Amygdala (tissue), 56 donors: Measurements from ENCODE around the gene SEZ6.
A peak's percentile ranks its signal among the peaks of the same experiment; 100 is the strongest.
"Not testable (repeated sequence)": the region's sequence is repeated elsewhere in the genome, so short reads cannot be mapped to it uniquely, and the experiment has no call there.

Experiments used
- DNase-seq, 56 donors: peaks; one replicate each; lab custom pipeline; 2025; lab: John Stamatoyannopoulos, UW

The SEZ6 gene

GRCh38 chr17:28947639-28948038 is 58.2 kb downstream of the SEZ6 start:
- no peak for DNase-seq

DNA sequence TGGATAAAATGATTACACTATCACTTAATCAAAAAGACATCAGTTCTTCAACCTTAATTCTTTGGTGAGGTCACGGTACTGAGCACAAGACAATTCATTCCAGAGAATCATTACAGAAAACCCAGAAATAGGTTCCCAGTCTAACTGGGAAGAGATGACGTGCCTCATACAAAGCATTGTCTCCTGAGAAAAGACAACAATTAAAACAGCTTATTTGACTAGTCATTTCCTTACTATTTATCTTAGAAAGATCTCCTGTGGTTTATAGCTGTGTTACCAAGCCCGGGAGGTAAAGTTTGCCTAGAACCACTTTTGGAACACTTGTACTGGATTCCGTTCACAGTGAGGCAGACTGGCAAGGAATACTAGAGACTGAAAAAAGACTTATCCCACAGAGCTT is 59.6 kb downstream of the SEZ6 start:
- no peak for DNase-seq

- DNase-seq = peak in 4 of 56 donors; percentile 9 to 27 (median 19)
These were observed 60.7 kb downstream of the SEZ6 start for GRCh38 chr17:28944862-28945741.

GRCh38 chr17:28944343-28944742 is 61.5 kb downstream of the SEZ6 start:
- no peak for DNase-seq

DNA sequence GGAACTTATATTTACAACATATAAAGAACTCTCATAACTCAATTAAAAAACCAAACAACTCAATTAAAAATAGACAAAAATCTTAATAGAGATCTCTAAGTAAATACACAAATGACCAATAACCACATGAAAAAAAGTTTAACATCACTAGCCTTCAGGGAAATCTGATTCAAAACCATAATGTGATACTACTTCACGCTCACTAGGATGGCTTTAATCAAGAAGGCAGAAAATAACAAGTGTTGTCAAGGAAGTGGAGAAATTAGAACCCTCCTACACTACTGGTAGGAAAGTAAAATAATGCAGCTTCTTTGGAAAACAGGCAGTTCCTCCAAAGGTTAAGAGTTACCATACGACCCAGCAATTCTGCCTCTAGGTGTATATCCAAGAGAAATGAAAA is 62.9 kb downstream of the SEZ6 start:
- no peak for DNase-seq

DNA sequence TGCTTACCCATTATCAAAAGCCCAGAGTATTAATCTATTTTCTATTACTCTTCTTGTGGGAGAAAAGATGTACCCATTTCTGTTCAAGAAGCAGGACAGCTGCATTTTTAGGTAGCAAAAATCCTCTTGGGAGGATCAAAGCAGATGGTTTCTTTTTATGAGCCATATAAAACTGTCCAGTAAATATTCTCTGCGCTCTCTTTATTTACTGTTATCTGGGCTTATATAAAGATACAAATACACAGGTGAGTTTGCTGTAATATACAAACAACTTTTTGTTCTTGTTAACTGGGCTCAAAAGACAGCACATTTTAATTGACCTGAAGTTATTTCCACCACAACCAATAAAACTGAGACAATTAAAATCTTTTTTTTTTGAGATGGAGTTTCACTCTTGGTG is 64.6 kb downstream of the SEZ6 start:
- DNase-seq = no peak

GRCh38 chr17:28940675-28941074 is 65.2 kb downstream of the SEZ6 start:
- peak in 8 of 56 donors; percentile 17 to 40 (median 24) for DNase-seq

- no peak for DNase-seq
These were observed 65.7 kb downstream of the SEZ6 start for GRCh38 chr17:28940142-28940541.

DNA sequence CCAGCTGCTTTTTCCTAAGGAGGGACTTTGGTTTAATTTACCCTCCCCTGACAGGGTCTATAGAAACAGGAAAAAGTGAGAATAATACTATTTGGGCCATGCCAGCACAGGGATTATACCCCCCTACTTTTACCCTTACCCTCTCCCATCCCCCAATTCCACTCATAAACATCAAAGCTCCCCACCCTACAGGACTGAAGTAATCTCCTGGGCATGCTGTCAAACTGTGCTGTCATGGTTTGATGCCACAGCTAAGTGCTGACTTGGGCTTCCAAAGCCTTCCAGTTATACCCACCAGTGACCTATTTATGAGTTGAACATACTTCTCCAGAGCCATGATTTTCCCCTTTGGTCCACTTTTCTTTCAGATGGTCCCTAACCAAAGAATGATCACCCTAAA is 67.3 kb downstream of the SEZ6 start:
- peak in 16 of 56 donors; percentile 13 to 52 (median 30) for DNase-seq

GRCh38 chr17:28937044-28937729 is 68.6 kb downstream of the SEZ6 start:
- DNase-seq = peak in 31 of 56 donors; percentile 9 to 92 (median 37)

DNA sequence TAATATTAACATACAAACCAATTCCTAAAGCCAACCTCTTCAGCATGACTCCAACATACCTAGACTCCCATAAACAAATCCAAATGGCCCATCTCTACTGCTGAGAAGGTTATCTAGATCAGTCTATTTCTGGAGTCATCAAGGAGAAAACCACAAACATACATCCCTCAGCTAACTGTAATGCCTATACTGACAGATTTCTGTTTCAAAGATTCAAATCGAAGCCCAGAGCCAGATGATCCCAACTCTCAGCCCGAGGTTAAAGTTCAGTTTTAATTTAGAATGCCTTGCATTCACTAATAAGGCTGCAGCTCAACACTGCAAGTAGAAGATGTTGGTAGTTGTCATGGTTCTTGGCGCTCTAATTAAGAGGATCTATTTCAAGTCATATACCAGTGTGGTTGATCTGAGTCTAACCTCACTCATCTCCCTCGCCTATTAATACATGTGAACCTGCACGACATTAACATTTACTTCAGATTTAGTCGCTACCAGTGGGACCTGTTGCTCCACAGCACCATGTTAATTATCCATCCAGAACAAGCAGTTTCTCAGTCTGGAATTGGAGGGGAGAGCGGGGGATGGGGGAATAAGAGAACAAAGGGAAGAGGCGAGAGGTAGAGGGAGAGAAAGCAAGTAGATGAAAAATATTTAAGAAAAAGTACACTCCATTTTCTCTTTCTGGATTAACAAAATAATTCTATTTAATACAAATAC is 69.9 kb downstream of the SEZ6 start:
- no peak for DNase-seq

GRCh38 chr17:28934508-28934907 is 71.3 kb downstream of the SEZ6 start:
- not testable (repeated sequence) for DNase-seq

DNA sequence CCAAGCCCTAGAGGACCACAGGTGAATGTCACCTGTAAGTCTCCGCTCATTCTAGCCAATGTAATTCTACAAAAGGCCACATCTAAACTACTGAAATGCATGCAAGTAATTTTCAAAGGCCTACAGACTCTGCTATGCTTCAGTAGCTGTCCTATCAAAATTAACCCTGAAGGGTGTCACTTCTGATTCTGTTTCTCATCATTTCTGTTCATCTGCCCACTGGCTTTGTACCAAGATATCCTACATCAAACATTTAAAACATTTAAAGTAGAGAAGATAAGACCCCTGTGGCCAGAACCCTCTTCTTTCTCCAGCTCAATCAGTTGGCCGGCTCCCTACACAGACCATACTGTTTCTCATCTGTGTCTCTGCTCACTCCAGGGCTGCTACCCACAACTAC is 76.0 kb downstream of the SEZ6 start:
- no peak for DNase-seq

GRCh38 chr17:28928061-28928460 is 77.8 kb downstream of the SEZ6 start:
- DNase-seq = no peak

- DNase-seq = no peak
These were observed 79.0 kb downstream of the SEZ6 start for GRCh38 chr17:28926786-28927185.

GRCh38 chr17:28926366-28926765 is 79.5 kb downstream of the SEZ6 start:
- DNase-seq = no peak

- no peak for DNase-seq
These were observed 79.9 kb downstream of the SEZ6 start for GRCh38 chr17:28925912-28926365.

DNA sequence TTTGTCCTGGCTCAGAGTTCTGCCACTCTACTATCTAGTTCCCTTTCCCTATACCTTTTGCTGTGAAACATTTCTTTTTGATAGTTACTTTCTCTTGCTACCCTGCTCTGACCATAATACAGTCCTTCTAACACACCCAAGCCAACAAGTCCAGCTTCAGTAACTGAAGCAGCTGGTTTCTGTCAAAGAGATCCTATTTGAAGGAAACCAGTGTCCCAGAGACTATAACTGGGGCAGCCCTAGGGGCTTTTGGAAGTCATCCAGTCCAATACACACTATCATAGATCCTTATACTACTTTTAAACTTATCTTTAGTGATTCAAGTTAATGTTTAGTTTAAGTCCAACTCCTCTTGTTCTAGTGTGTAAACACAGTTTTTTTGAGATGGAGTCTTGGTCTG is 85.6 kb downstream of the SEZ6 start:
- no peak for DNase-seq

DNA sequence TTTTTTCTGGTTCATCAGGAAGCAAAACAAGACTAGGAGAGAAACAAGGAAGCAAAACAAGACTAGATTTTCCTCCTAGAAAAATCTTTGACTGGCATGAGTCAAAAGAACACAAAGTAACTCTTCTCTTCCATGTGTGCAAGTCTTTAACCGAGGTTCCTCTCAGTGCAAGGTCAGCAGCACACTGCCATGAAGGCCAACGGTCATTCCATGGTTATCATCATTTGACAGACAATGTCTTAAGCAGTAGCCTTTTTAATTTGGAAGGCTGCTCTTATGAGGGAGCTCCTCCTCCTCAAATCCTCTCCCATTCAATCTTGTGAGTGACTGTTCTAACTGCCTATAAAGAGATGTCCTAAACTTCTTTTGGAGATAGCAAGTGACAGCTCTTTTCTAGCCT is 87.5 kb downstream of the SEZ6 start:
- DNase-seq = no peak

DNA sequence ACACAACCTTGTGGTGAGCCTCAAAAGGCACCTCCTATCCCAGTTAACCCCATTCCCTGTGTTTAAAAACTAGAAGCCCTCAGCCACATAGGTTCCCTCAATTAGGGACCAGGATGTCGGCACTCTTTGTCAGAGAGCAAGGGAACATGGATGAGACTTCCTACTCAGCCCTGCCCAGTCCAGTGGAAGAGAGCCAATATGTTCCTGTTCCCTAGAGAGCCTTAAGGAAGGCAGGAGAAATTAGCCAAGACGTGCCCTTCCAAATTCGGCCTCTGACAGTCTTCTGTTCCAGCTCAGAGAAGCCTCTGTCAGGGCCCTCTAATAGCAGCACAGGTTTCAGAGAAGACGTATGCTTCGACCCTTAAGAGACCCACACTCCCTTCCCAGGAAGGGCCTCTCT is 88.4 kb downstream of the SEZ6 start:
- DNase-seq = no peak

GRCh38 chr17:28917029-28917428 is 88.8 kb downstream of the SEZ6 start:
- DNase-seq = no peak
